IMR-90 (cell line): ENCODE results near the gene SEZ6L. TPM values are rescaled to one million over a fixed set of nuclear protein-coding genes. Genes with fewer than 3 reads are reported as not detected.
A peak's percentile ranks its signal among the peaks of the same experiment; 100 is the strongest.

Experiments used
- ATAC-seq: fragments of 200-7000 bp; cut with Tn5 transposase; 2 replicates; pipeline ENCODE4 v1.9.1; 2020; ENCODE audit warnings: low read depth, mild to moderate bottlenecking, moderate library complexity
- BruUV-seq: library from RNA; stranded (reverse); fragments of 400-500 nt; replicated peaks from 2 replicates; lab custom pipeline; 2021; lab: Mats Ljungman, UMichigan
- CTCF ChIA-PET: fragments of 300-600 bp; formaldehyde crosslinking; extraction: SDS; loops from one replicate; lab custom pipeline; 2021; ENCODE audit warnings: antibody characterized with exemption; lab: Yijun Ruan, JAX
- POLR2A ChIA-PET: fragments of 300-600 bp; sonication (Branson Sonifier 250); formaldehyde crosslinking; loops from one replicate; lab custom pipeline; 2022; ENCODE audit warnings: antibody characterized with exemption; ENCODE audit not compliant: unreplicated experiment; lab: Charles Lee
- DNase-seq: peaks from one replicate; pipeline ENCODE4 v3.0.0; 2013
- H2AFZ ChIP-seq: replicated peaks from 2 replicates; pipeline ENCODE3; 2013; ENCODE audit warnings: low read length, mild to moderate bottlenecking; ENCODE audit not compliant: poor library complexity
- H2AK5ac ChIP-seq: 2 replicates; pipeline ENCODE4 v1.6.1; 2013; ENCODE audit warnings: low read depth, low read length, inconsistent platforms
- H2AK9ac ChIP-seq: replicated peaks from 2 replicates; pipeline ENCODE3; 2013; ENCODE audit warnings: mild to moderate bottlenecking, low read depth, low read length, moderate library complexity; ENCODE audit not compliant: poor library complexity
- H2BK120ac ChIP-seq: 2 replicates; pipeline ENCODE4 v1.6.1; 2013; ENCODE audit warnings: low read depth, low read length, inconsistent platforms
- H2BK15ac ChIP-seq: 3 replicates; pipeline ENCODE4 v1.6.1; 2013; ENCODE audit warnings: low read depth, low read length, inconsistent platforms
- H2BK20ac ChIP-seq: 2 replicates; pipeline ENCODE4 v1.6.1; 2013; ENCODE audit warnings: low read depth, mild to moderate bottlenecking, inconsistent platforms, low read length, moderate library complexity
- H2BK5ac ChIP-seq: 2 replicates; pipeline ENCODE4 v1.6.1; 2013; ENCODE audit warnings: mild to moderate bottlenecking, low read depth, low read length, inconsistent platforms; ENCODE audit not compliant: poor library complexity, severe bottlenecking
- H3K14ac ChIP-seq: replicated peaks from 2 replicates; pipeline ENCODE4 v1.6.1; 2013; ENCODE audit warnings: low read depth, low read length, inconsistent platforms
- H3K18ac ChIP-seq: 2 replicates; pipeline ENCODE4 v1.6.1; 2013; ENCODE audit warnings: low read depth, low read length, control low read depth
- H3K23ac ChIP-seq: 2 replicates; pipeline ENCODE4 v1.6.1; 2013; ENCODE audit warnings: low read depth, low read length, inconsistent platforms
- H3K27ac ChIP-seq: 2 replicates; pipeline ENCODE4 v1.5.1; 2013; ENCODE audit warnings: mild to moderate bottlenecking, control low read depth, low read length; ENCODE audit not compliant: insufficient read depth
- H3K27me3 ChIP-seq: 2 replicates; pipeline ENCODE4 v1.6.1; 2013; ENCODE audit warnings: low read length; ENCODE audit not compliant: control insufficient read depth, insufficient read depth
- H3K36me3 ChIP-seq: 2 replicates; pipeline ENCODE4 v1.6.1; 2013; ENCODE audit warnings: low read length, mixed read lengths; ENCODE audit not compliant: control insufficient read depth, insufficient read depth
- H3K4ac ChIP-seq: 2 replicates; pipeline ENCODE4 v1.6.1; 2013; ENCODE audit warnings: low read depth, low read length, inconsistent platforms
- H3K4me1 ChIP-seq: 2 replicates; pipeline ENCODE4 v1.6.1; 2013; ENCODE audit warnings: low read length, mixed read lengths; ENCODE audit not compliant: control insufficient read depth, insufficient read depth
- H3K4me2 ChIP-seq: 2 replicates; pipeline ENCODE4 v1.6.1; 2013; ENCODE audit warnings: low read depth, mild to moderate bottlenecking, control low read depth, low read length, moderate library complexity
- H3K4me3 ChIP-seq: 2 replicates; pipeline ENCODE4 v1.5.1; 2013; ENCODE audit warnings: low read depth, mild to moderate bottlenecking, control low read depth, low read length, moderate library complexity; ENCODE audit not compliant: insufficient read depth
- H3K56ac ChIP-seq: 2 replicates; pipeline ENCODE4 v1.6.1; 2013; ENCODE audit warnings: low read length, inconsistent platforms; ENCODE audit not compliant: insufficient read depth; ENCODE audit errors: extremely low read depth
- H3K79me1 ChIP-seq, 2 experiments: 2 replicates each; pipeline ENCODE4 v1.6.1; 2013; ENCODE audit warnings: low read length in 2 of 2, inconsistent platforms in 1 of 2, low read depth in 1 of 2
- H3K9ac ChIP-seq: 2 replicates; pipeline ENCODE4 v1.6.1; 2013; ENCODE audit warnings: low read depth, low read length, control low read depth
- H3K9me1 ChIP-seq: 2 replicates; pipeline ENCODE4 v1.6.1; 2013; ENCODE audit warnings: low read length, inconsistent platforms; ENCODE audit not compliant: insufficient read depth
- H3K9me3 ChIP-seq: 2 replicates; pipeline ENCODE4 v1.6.1; 2013; ENCODE audit warnings: low read length; ENCODE audit not compliant: control insufficient read depth, insufficient read depth
- H4K20me1 ChIP-seq: 2 replicates; pipeline ENCODE4 v1.6.1; 2013; ENCODE audit warnings: low read length, inconsistent platforms; ENCODE audit not compliant: insufficient read depth
- H4K5ac ChIP-seq: 2 replicates; pipeline ENCODE4 v1.6.1; 2013; ENCODE audit warnings: mild to moderate bottlenecking, low read depth, low read length, control low read depth
- H4K8ac ChIP-seq, 2 experiments: 2 replicates each; pipeline ENCODE4 v1.6.1; 2013; ENCODE audit warnings: low read depth in 2 of 2, low read length in 2 of 2, control low read depth in 1 of 2, inconsistent platforms in 1 of 2
- H4K91ac ChIP-seq: 2 replicates; pipeline ENCODE4 v1.6.1; 2013; ENCODE audit warnings: low read depth, low read length, inconsistent platforms; ENCODE audit not compliant: insufficient read depth
- BHLHE40 ChIP-seq: fragments of 150-350 bp; IDR thresholded peaks from 2 replicates; pipeline ENCODE4 v1.6.1; 2016; ENCODE audit warnings: mild to moderate bottlenecking, low read depth, low read length
- CEBPB ChIP-seq: IDR thresholded peaks from 2 replicates; pipeline ENCODE4 v1.6.1; 2012; ENCODE audit warnings: low read depth, low read length, improper control_type of control experiment
- FOS ChIP-seq: fragments of 150-350 bp; IDR thresholded peaks from 2 replicates; pipeline ENCODE4 v1.6.1; 2016; ENCODE audit warnings: low read depth, low read length
- MAZ ChIP-seq: IDR thresholded peaks from 2 replicates; pipeline ENCODE4 v1.6.1; 2012; ENCODE audit warnings: low read depth, mild to moderate bottlenecking, low read length, improper control_type of control experiment, moderate library complexity, borderline replicate concordance
- POLR2A ChIP-seq: IDR thresholded peaks from 2 replicates; pipeline ENCODE4 v1.6.1; 2012; ENCODE audit warnings: mild to moderate bottlenecking, low read depth, low read length
- RFX5 ChIP-seq: IDR thresholded peaks from 2 replicates; pipeline ENCODE4 v1.8.0; 2012; ENCODE audit warnings: low read depth, mild to moderate bottlenecking, low read length, moderate library complexity
- SMC3 ChIP-seq: fragments of 150-350 bp; IDR thresholded peaks from 2 replicates; pipeline ENCODE4 v1.6.1; 2016; ENCODE audit warnings: low read depth, mild to moderate bottlenecking, antibody characterized with exemption, low read length, moderate library complexity
- WGBS, 2 experiments: methylation state at CpG; one replicate each; pipeline versions ENCODE4 v1.1.5 to v1.1.7; 2013; ENCODE audit warnings: missing lambda C conversion rate in 2 of 2; ENCODE audit not compliant: insufficient read length in 1 of 2; ENCODE audit errors: extremely low coverage in 2 of 2; 5-methylcytosine and 5-hydroxymethylcytosine counted together
- dilution Hi-C: fragments of 300-500 bp; cut with HindIII; formaldehyde crosslinking; loops from one replicate; pipeline ENCODE4 v1.14.3; 2018; ENCODE audit warnings: low sequenced_read_pairs; ENCODE audit not compliant: unreplicated experiment
- in situ Hi-C: fragments of 300-500 bp; cut with MboI; formaldehyde crosslinking; loops from 3 replicates; pipeline ENCODE4 v1.14.3; 2019; ENCODE audit warnings: low sequenced_read_pairs, inconsistent platforms, mixed read lengths
- intact Hi-C: fragments of 100-400 bp; cut with micrococcal nuclease; formaldehyde crosslinking; loops from 2 replicates; pipeline ENCODE4 v1.10.0; 2022
- polyA plus RNA-seq, 3 experiments: library from polyadenylated mRNA; depleted of rRNA; stranded (reverse); fragments of >200 nt; gene quantifications; 2 replicates each; pipeline ENCODE4 v1.2.3, GENCODE V29; 2012; ENCODE audit warnings: low replicate concordance in 1 of 3
- total RNA-seq: library from RNA; depleted of rRNA; stranded (reverse); fragments of >200 nt; gene quantifications from 2 replicates; pipeline ENCODE4 v1.2.3, GENCODE V29; 2012
- TF ChIP-seq, protein P1 (sequence below): fragments of 150-350 bp; IDR thresholded peaks from 2 replicates; pipeline ENCODE4 v1.6.1; 2016; ENCODE audit warnings: low read depth, mild to moderate bottlenecking, low read length, moderate library complexity, borderline replicate concordance

Gene SEZ6L
- total and polyA plus RNA-seq, 2 of the 4 experiments (the other 2 are of a cell fraction), result not detected

DNA sequence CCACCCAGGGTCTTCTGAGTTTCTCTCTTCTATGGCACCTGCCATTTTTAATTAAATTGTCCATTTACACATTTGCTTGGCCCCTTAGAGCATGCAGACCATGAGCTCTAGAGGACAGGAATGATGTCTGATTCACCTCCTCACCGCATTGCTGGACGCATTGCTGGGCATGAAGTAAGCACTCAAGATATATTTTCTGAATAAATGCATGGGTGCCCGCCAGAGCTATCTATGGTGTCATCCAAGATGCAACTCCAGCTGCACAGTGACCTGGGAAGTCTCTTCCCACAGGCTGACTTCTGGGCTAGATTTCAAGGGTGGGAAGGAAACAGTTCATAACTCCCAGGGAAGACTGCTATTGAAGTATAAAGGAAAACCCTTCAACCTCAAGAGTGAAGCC lies 193.2 kb downstream of the SEZ6L start:
- no peak overlapping the region for H3K14ac ChIP-seq

More for the DNA sequence above, 193.2 kb downstream of the SEZ6L start:
- Histone ChIP-seq H3K4ac (no peak overlapping the region), H4K91ac (no peak overlapping the region), H4K8ac (no peak overlapping the region), H3K23ac (no peak overlapping the region), H2AFZ (no peak overlapping the region), H3K4me1 (no peaks in the 10 kb centered on the region), H3K4me2 (no peak overlapping the region), H2BK120ac (no peak overlapping the region), H2BK15ac (no peak overlapping the region), H3K9ac (no peak overlapping the region), H3K9me3 (no peaks in the 10 kb centered on the region), H2BK20ac (no peak overlapping the region), H3K56ac (no peak overlapping the region), H3K36me3 (no peaks in the 10 kb centered on the region), H3K4me3 (no peak overlapping the region), H3K27ac (no peak overlapping the region), H4K20me1 (no peaks in the 10 kb centered on the region), H3K79me1 (no peaks in the 10 kb centered on the region), H2AK5ac (no peak overlapping the region), H2BK5ac (no peak overlapping the region), H2AK9ac (no peak overlapping the region), H3K18ac (no peak overlapping the region), H4K5ac (no peak overlapping the region), H3K9me1 (no peaks in the 10 kb centered on the region), H3K27me3 (peaks cover 4% of the 10 kb centered on the region; the same call in 1 of the 2 replicates)
- no CpG with 5 or more reads among the region's 3 CpGs for WGBS, 2 experiments
- ATAC-seq (no peak), DNase-seq (peak; percentile 6)
- intact Hi-C loops (no loop called here), dilution Hi-C loops (no loop called here), in situ Hi-C loops (no loop called here)
- CTCF ChIA-PET, result interaction anchor here (0.6 kb wide), 1 partner anchor 520 kb away, joined by 4 read pairs; no protein-coding TSS in a partner anchor
- POLR2A ChIA-PET, result no interaction called here
- no peak for TF ChIP-seq RFX5
- no peak for TF ChIP-seq FOS
- TF ChIP-seq, protein P1, sequence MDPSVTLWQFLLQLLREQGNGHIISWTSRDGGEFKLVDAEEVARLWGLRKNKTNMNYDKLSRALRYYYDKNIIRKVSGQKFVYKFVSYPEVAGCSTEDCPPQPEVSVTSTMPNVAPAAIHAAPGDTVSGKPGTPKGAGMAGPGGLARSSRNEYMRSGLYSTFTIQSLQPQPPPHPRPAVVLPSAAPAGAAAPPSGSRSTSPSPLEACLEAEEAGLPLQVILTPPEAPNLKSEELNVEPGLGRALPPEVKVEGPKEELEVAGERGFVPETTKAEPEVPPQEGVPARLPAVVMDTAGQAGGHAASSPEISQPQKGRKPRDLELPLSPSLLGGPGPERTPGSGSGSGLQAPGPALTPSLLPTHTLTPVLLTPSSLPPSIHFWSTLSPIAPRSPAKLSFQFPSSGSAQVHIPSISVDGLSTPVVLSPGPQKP, result no peak
- no peak for TF ChIP-seq CEBPB
- TF ChIP-seq POLR2A, result no peak
- TF ChIP-seq SMC3, result no peak
- no peak for TF ChIP-seq BHLHE40
- no peak for TF ChIP-seq MAZ
- BruUV-seq, result no TSS peak
